GM13977 (cell line): Measurements from ENCODE around the gene SMYD3.

Experiments used
- DNase-seq: peaks from one replicate; pipeline ENCODE4 v3.0.0; 2012; ENCODE audit warnings: low spot score
- CTCF ChIP-seq: IDR thresholded peaks from 2 replicates; pipeline ENCODE4 v1.5.1; 2012; ENCODE audit warnings: mild to moderate bottlenecking, control low read depth; ENCODE audit not compliant: insufficient read depth; ENCODE audit errors: extremely low read depth, missing control alignments
- in situ Hi-C: fragments of 300-500 bp; cut with MboI; formaldehyde crosslinking; loops from one replicate; pipeline ENCODE4 v1.12.0; 2022; ENCODE audit warnings: low sequenced_read_pairs, low pct_unique_long_range_greater_than_20kb, mixed read lengths, inconsistent platforms; ENCODE audit not compliant: unreplicated experiment

Gene SMYD3

GRCh38 chr1:246517391-246517790 lies 10.3 kb upstream of the SMYD3 start:
- no peak for DNase-seq
- in situ Hi-C loops = no loop called here
- no peak for TF ChIP-seq CTCF

GRCh38 chr1:246516126-246516525 lies 9.0 kb upstream of the SMYD3 start:
- in situ Hi-C loops = no loop called here
- no peak for DNase-seq
- TF ChIP-seq CTCF = no peak

GRCh38 chr1:246515390-246516005 lies 8.4 kb upstream of the SMYD3 start:
- in situ Hi-C loops = no loop called here
- no peak for DNase-seq

GRCh38 chr1:246513619-246514343 lies 6.7 kb upstream of the SMYD3 start:
- in situ Hi-C loops = no loop called here
- DNase-seq = no peak
- no peak for TF ChIP-seq CTCF

More at GRCh38 chr1:246515390-246516005, 8.4 kb upstream of the SMYD3 start:
- TF ChIP-seq CTCF = no peak

GRCh38 chr1:246513041-246513440 lies 6.0 kb upstream of the SMYD3 start:
- TF ChIP-seq CTCF = no peak
- no peak for DNase-seq
- in situ Hi-C loops = no loop called here

- DNase-seq = no peak
- TF ChIP-seq CTCF = no peak
- in situ Hi-C loops = no loop called here
Observed at GRCh38 chr1:246512635-246513034, 5.6 kb upstream of the SMYD3 start.
